GM21786 (cell line): ENCODE results near the gene EPDR1.

Experiments used
- ATAC-seq: cut with Tn5 transposase; IDR thresholded peaks from one replicate; pipeline ENCODE4 v1.9.1; 2021; ENCODE audit not compliant: unreplicated experiment

The EPDR1 gene

GRCh38 chr7:37973915-37974314 lies 53.5 kb downstream of the EPDR1 start:
- ATAC-seq, result no peak

- no peak for ATAC-seq
Observed at GRCh38 chr7:37974711-37975110, 54.3 kb downstream of the EPDR1 start.

GRCh38 chr7:37977243-37977642 lies 56.8 kb downstream of the EPDR1 start:
- ATAC-seq, result no peak

GRCh38 chr7:37981664-37982063 lies 61.2 kb downstream of the EPDR1 start:
- no peak for ATAC-seq

- no peak for ATAC-seq
Observed at GRCh38 chr7:37982423-37982822, 62.0 kb downstream of the EPDR1 start.

GRCh38 chr7:37984750-37985390 lies 64.4 kb downstream of the EPDR1 start:
- ATAC-seq, result no peak

- ATAC-seq, result no peak
Observed at GRCh38 chr7:37986908-37987330, 66.5 kb downstream of the EPDR1 start.

- no peak for ATAC-seq
Observed at GRCh38 chr7:37987732-37988131, 67.3 kb downstream of the EPDR1 start.

GRCh38 chr7:37988721-37989650 lies 68.5 kb downstream of the EPDR1 start:
- no peak for ATAC-seq

GRCh38 chr7:37990337-37990736 lies 69.9 kb downstream of the EPDR1 start:
- ATAC-seq, result no peak

- no peak for ATAC-seq
Observed at GRCh38 chr7:37993060-37993501, 72.6 kb downstream of the EPDR1 start.

- ATAC-seq, result no peak
Observed at GRCh38 chr7:37999673-38000072, 79.2 kb downstream of the EPDR1 start.

- no peak for ATAC-seq
Observed at GRCh38 chr7:38000272-38000671, 79.8 kb downstream of the EPDR1 start.
